MM.1S (cell line): ENCODE results near the gene TSPAN17.

Source experiments
- EZH2 ChIP-seq: fragments of 300-600 bp; sonication (generic); optimal IDR thresholded peaks from 2 replicates; pipeline ENCODE3; 2017; ENCODE audit warnings: low read depth, mild to moderate bottlenecking, antibody characterized with exemption, low read length, mixed read lengths
- TF ChIP-seq, protein P1 (sequence below): fragments of 300-600 bp; sonication (generic); IDR thresholded peaks from 2 replicates; pipeline ENCODE4 v1.5.1; 2016; ENCODE audit warnings: antibody characterized with exemption, low read length, mixed read lengths

DNA sequence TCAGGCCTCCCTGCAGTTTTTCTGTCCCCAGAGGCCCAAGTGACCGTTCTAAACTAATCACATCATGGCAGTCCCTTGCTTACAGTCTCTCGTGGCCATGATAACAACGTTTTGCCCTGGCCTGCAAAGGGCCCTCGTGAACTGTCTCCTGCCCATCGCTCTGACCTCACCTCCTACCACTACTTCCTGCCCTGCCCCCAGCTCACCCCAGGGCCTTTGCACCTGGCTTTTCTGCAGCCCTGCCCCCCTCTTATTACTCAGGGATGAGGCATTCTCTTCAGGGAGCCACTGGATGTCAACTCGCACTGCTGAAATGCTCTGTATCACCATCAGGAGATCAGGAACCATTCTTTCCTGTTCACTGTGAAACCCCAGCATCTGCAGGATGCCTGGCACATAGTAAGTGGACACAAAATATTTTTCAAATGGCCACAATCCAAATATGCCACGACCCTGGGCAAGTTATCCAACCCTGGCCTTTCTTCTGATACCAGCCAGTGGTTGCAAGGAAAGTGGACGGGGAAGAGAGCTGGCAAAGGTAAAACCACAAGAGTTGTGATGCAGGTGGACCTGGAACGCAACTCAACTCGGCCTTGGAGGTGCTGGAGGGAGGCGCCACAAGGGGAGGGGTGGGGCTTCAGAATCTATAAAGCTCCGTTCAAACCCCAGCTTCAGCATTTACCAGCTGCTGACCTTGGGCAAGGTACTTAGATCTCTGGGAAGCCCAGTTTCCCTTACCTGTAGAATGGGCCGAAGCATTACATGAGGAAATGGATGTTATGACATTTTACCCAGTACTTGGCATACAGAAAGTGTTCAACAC, 18.7 kb upstream of the TSPAN17 start:
- TF ChIP-seq, protein P1, sequence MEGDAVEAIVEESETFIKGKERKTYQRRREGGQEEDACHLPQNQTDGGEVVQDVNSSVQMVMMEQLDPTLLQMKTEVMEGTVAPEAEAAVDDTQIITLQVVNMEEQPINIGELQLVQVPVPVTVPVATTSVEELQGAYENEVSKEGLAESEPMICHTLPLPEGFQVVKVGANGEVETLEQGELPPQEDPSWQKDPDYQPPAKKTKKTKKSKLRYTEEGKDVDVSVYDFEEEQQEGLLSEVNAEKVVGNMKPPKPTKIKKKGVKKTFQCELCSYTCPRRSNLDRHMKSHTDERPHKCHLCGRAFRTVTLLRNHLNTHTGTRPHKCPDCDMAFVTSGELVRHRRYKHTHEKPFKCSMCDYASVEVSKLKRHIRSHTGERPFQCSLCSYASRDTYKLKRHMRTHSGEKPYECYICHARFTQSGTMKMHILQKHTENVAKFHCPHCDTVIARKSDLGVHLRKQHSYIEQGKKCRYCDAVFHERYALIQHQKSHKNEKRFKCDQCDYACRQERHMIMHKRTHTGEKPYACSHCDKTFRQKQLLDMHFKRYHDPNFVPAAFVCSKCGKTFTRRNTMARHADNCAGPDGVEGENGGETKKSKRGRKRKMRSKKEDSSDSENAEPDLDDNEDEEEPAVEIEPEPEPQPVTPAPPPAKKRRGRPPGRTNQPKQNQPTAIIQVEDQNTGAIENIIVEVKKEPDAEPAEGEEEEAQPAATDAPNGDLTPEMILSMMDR = no peak
- no peak for TF ChIP-seq EZH2
